Karpas-422 (cell line): ENCODE results near the gene EIF5A. TPM values are rescaled to one million over a fixed set of nuclear protein-coding genes. Genes with fewer than 3 reads are reported as not detected.

Experiments used
- DNase-seq: peaks from one replicate; pipeline ENCODE4 v3.0.0-alpha.2; 2015
- H2AFZ ChIP-seq: fragments of 200-600 bp; sonication (generic); 2 replicates; pipeline ENCODE4 v1.6.1; 2014; ENCODE audit warnings: antibody characterized with exemption, low read length, mixed read lengths
- H3K27ac ChIP-seq: fragments of 200-600 bp; sonication (generic); 2 replicates; pipeline ENCODE4 v1.5.1; 2014; ENCODE audit warnings: mild to moderate bottlenecking, low read length, moderate library complexity
- H3K27me3 ChIP-seq: fragments of 200-600 bp; sonication (generic); 2 replicates; pipeline ENCODE4 v1.6.1; 2014; ENCODE audit warnings: low read length, mixed read lengths
- H3K36me3 ChIP-seq: fragments of 200-600 bp; sonication (generic); 2 replicates; pipeline ENCODE4 v1.6.1; 2014; ENCODE audit warnings: low read length, mixed read lengths; ENCODE audit not compliant: insufficient read depth
- H3K4me1 ChIP-seq: fragments of 200-600 bp; sonication (generic); 2 replicates; pipeline ENCODE4 v1.6.1; 2014; ENCODE audit warnings: mild to moderate bottlenecking, low read length, mixed read lengths
- H3K4me2 ChIP-seq: fragments of 200-600 bp; sonication (generic); 2 replicates; pipeline ENCODE4 v1.6.1; 2014; ENCODE audit warnings: low read length, low read depth, mild to moderate bottlenecking; ENCODE audit not compliant: poor library complexity, severe bottlenecking
- H3K4me3 ChIP-seq: fragments of 200-600 bp; sonication (generic); 2 replicates; pipeline ENCODE4 v1.5.1; 2014; ENCODE audit warnings: mild to moderate bottlenecking, antibody characterized with exemption, low read length, mixed read lengths
- H3K79me2 ChIP-seq: fragments of 200-600 bp; sonication (generic); 2 replicates; pipeline ENCODE4 v1.6.1; 2014; ENCODE audit warnings: mild to moderate bottlenecking, low read length, mixed read lengths
- H3K9ac ChIP-seq: fragments of 200-600 bp; sonication (generic); 2 replicates; pipeline ENCODE4 v1.6.0; 2014; ENCODE audit warnings: low read length
- H3K9me2 ChIP-seq: fragments of 200-600 bp; sonication (generic), shearing (Covaris generic); replicated peaks from 2 replicates; pipeline ENCODE4 v1.6.0; 2014; ENCODE audit warnings: mild to moderate bottlenecking, low read length, moderate library complexity; ENCODE audit not compliant: insufficient read depth
- H3K9me3 ChIP-seq: fragments of 300-700, 200-600 bp; sonication (generic); 2 replicates; pipeline ENCODE4 v1.6.1; 2014; ENCODE audit warnings: low read length, mixed read lengths
- H4K20me1 ChIP-seq: fragments of 200-600 bp; sonication (generic); 2 replicates; pipeline ENCODE4 v1.6.1; 2014; ENCODE audit warnings: mild to moderate bottlenecking, antibody characterized with exemption, low read length, low read depth; ENCODE audit not compliant: insufficient read depth
- total RNA-seq: library from RNA; depleted of rRNA; stranded (reverse); fragments of >200 nt; shearing (Covaris generic); gene quantifications from 2 replicates; pipeline ENCODE4 v1.2.3, GENCODE V29; 2014; ENCODE audit warnings: low replicate concordance

The EIF5A gene
- total RNA-seq, 1 experiment from 2014 or later: 231 TPM

DNA sequence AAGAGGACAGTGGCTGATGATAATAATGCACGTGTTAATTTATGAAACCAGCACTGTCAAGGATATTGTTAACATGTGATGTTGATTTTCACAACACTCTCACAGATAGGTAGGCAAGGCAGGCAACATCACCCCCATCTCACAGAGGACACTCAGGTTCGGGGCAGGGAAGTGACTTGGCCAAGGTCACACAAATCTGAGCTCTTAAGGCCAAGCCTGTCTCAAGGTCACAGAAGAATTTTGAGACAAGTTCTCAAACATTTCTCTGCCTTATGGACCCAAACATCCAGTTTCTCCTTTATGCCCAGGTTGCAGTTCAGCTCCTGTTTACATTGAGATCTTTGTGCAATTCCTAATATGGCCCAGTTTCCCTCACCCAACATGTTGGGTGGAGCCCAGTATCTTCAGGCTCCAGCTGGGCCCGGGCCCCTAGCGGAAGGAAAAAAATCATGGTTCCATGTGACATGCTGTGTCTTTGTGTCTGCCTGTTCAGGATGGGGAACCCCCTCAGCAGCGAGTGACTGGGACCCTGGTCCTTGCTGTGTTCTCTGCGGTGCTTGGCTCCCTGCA, 24.6 kb upstream of the EIF5A start:
- peak; percentile 57 for DNase-seq
- H3K36me3 ChIP-seq: no peaks in the 10 kb centered on the region
- H3K4me2 ChIP-seq: no peak overlapping the region
- no peaks in the 10 kb centered on the region for H4K20me1 ChIP-seq
- H3K27me3 ChIP-seq: no peaks in the 10 kb centered on the region
- no peaks in the 10 kb centered on the region for H3K79me2 ChIP-seq
- no peaks in the 10 kb centered on the region for H3K9me3 ChIP-seq
- H2AFZ ChIP-seq: no peak overlapping the region
- no peak overlapping the region for H3K9ac ChIP-seq
- no peak overlapping the region for H3K27ac ChIP-seq
- H3K4me1 ChIP-seq: peaks cover 28% of the 10 kb centered on the region
- H3K4me3 ChIP-seq: no peak overlapping the region
- no peaks in the 10 kb centered on the region for H3K9me2 ChIP-seq

DNA sequence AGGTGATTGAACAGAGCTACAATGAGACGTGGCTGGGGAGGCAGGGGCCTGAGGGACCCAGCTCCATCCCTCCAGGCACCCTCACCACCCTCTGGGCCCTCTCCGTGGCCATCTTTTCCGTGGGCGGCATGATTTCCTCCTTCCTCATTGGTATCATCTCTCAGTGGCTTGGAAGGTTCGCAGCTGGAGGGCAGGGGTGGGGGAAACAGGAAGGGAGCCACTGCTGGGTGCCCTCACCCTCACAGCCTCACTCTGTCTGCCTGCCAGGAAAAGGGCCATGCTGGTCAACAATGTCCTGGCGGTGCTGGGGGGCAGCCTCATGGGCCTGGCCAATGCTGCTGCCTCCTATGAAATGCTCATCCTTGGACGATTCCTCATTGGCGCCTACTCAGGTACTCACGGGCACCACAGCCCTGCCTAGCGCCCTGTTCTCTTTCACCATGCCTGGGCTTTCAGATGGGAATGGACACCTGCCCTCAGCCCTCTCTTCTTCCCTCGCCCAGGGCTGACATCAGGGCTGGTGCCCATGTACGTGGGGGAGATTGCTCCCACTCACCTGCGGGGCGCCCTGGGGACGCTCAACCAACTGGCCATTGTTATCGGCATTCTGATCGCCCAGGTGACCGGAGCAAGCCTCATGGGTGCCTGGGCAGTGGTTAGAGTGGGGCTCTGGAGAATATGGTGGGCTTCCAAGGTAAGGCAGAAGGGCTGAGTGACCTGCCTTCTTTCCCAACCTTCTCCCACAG, 23.8 kb upstream of the EIF5A start:
- no peaks in the 10 kb centered on the region for H3K36me3 ChIP-seq
- H2AFZ ChIP-seq: no peak overlapping the region
- H3K27me3 ChIP-seq: no peaks in the 10 kb centered on the region
- no peaks in the 10 kb centered on the region for H3K9me2 ChIP-seq
- no peaks in the 10 kb centered on the region for H3K79me2 ChIP-seq
- H3K9me3 ChIP-seq: no peaks in the 10 kb centered on the region
- no peak overlapping the region for H3K27ac ChIP-seq
- H4K20me1 ChIP-seq: no peaks in the 10 kb centered on the region
- no peak for DNase-seq
- no peak overlapping the region for H3K4me2 ChIP-seq
- H3K4me1 ChIP-seq: peaks cover 28% of the 10 kb centered on the region
- no peak overlapping the region for H3K9ac ChIP-seq
- no peak overlapping the region for H3K4me3 ChIP-seq

DNA sequence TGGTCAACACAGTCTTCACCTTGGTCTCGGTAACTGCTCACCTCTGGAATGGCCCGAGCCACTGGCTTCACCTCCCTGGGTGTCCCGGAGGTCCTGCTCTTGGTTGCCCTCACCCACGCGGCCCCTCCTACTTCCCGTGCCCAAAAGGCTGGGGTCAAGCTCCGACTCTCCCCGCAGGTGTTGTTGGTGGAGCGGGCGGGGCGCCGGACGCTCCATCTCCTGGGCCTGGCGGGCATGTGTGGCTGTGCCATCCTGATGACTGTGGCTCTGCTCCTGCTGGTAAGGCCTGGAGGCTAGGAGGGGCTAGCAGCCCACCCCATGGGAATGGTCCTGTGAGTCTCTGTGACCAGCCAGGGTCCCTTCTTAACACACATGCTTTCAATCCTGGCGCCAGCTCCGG, 22.5 kb upstream of the EIF5A start:
- H3K27me3 ChIP-seq: no peaks in the 10 kb centered on the region
- H2AFZ ChIP-seq: no peak overlapping the region
- no peaks in the 10 kb centered on the region for H4K20me1 ChIP-seq
- H3K79me2 ChIP-seq: no peaks in the 10 kb centered on the region
- no peaks in the 10 kb centered on the region for H3K36me3 ChIP-seq
- no peak overlapping the region for H3K27ac ChIP-seq
- H3K4me1 ChIP-seq: peaks cover 28% of the 10 kb centered on the region
- no peaks in the 10 kb centered on the region for H3K9me3 ChIP-seq
- no peak for DNase-seq
- H3K4me3 ChIP-seq: no peak overlapping the region
- no peak overlapping the region for H3K4me2 ChIP-seq
- H3K9ac ChIP-seq: no peak overlapping the region
- H3K9me2 ChIP-seq: no peaks in the 10 kb centered on the region

DNA sequence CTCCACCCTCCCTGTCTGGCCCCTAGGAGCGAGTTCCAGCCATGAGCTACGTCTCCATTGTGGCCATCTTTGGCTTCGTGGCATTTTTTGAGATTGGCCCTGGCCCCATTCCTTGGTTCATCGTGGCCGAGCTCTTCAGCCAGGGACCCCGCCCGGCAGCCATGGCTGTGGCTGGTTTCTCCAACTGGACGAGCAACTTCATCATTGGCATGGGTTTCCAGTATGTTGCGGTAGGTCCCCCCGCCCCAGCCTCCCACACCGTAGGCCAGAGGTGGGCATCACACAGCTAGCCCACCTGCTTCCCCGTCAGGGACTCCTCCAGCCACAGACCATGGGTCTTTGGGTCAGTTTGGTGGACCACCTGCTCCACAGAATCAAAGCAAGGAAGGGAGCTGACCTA, 21.7 kb upstream of the EIF5A start:
- Histone ChIP-seq H3K27me3 (no peaks in the 10 kb centered on the region), H3K36me3 (no peaks in the 10 kb centered on the region), H3K9me2 (no peaks in the 10 kb centered on the region), H3K27ac (no peak overlapping the region), H3K79me2 (no peaks in the 10 kb centered on the region), H3K4me2 (no peak overlapping the region), H3K4me3 (no peak overlapping the region), H3K4me1 (peaks cover 24% of the 10 kb centered on the region), H2AFZ (no peak overlapping the region), H3K9me3 (no peaks in the 10 kb centered on the region), H4K20me1 (no peaks in the 10 kb centered on the region), H3K9ac (no peak overlapping the region)
- no peak for DNase-seq

DNA sequence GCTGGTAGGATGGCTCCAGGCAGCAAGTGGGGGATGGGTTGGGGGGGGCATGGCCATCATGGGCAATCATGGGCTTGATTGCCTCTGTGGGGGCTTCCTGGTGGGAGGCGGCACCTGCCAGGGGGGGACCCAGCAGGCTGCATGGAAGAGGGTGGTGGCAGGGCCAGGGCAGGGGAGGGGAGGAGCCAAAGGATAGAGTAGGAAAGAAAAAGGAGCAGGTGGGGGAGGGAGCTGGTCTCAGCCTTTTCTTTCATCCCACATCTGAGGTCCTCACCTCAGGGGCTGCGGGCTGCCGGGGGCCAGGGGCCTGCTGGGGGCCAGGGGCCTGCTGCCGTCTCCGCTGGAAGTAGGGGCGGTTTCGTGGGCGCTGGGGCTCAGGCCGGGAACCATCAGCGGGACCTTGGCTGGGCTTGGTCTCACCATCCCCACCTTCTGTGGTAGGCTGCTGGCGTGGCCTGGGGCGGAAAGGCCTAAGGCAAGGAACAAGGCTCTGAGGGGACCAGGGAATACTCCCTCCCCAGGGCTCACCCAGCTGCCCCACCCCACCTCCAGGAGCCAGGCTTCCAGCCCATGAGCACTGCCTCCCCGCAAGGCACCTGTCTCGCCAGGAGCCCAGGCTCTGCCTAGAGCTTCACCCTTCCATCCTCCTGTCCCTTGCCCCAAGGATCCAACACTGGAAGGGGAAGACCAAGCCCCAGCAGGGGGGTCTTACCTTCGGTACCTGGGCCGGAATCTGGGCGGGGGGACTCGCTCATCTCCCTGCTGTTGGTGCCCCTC, 18.0 kb upstream of the EIF5A start:
- Histone ChIP-seq H3K4me2 (no peak overlapping the region), H3K27me3 (no peaks in the 10 kb centered on the region)
- no peak for DNase-seq

DNA sequence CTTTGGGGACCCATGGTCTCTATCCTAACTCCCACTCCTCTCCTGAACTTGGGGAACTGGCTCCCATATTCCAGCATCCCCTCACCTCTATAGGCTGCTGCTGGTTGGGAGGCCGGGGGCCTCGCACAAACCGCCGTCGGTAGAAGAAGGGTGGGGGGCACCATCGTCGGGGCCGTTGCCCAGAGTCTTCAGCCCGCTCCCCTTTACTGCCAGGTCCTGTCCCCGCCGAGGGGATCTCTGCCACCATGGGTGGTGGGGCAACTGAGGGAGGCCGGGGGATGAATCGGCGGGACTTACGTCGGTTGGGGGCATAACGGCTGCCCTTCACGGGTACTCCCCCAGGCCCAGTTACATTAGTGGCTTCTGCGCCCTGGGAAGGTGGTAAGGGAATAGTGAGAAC, 17.3 kb upstream of the EIF5A start:
- H3K4me2 ChIP-seq: no peak overlapping the region
- peaks cover 6% of the 10 kb centered on the region; the same call in 1 of the 2 replicates for H3K4me1 ChIP-seq
- H3K9me3 ChIP-seq: no peaks in the 10 kb centered on the region
- H3K36me3 ChIP-seq: no peaks in the 10 kb centered on the region
- DNase-seq: no peak
- H3K9ac ChIP-seq: no peak overlapping the region
- no peaks in the 10 kb centered on the region for H4K20me1 ChIP-seq
- H3K27me3 ChIP-seq: no peaks in the 10 kb centered on the region
- no peak overlapping the region for H3K4me3 ChIP-seq
- H3K9me2 ChIP-seq: no peaks in the 10 kb centered on the region
- H3K27ac ChIP-seq: no peak overlapping the region
- H3K79me2 ChIP-seq: no peaks in the 10 kb centered on the region
- no peak overlapping the region for H2AFZ ChIP-seq

More for the DNA sequence above, 18.0 kb upstream of the EIF5A start:
- Histone ChIP-seq H3K79me2 (no peaks in the 10 kb centered on the region), H3K27ac (no peak overlapping the region), H4K20me1 (no peaks in the 10 kb centered on the region), H3K4me1 (peaks cover 6% of the 10 kb centered on the region; the same call in 1 of the 2 replicates), H3K4me3 (no peak overlapping the region), H3K9me3 (no peaks in the 10 kb centered on the region), H2AFZ (no peak overlapping the region), H3K9ac (no peak overlapping the region), H3K9me2 (no peaks in the 10 kb centered on the region), H3K36me3 (no peaks in the 10 kb centered on the region)

DNA sequence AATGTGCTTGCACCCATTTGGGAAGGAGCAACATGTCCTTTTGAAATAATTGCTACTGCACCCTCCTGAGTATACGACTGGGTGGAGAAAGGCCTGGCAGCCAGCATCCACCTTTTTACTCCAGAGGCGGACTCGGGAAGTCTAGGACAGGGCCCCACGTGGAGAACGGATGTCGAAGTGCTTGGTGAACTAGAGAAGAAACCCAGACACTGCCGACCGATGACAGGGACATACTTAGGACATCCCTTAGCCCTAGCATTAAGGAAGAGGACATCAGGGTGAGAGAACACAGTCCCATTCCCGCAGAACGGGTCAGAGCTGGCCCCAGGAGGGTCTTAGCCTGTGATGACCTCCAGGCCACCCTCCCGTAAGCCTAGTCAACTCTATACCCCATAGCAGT, 16.7 kb upstream of the EIF5A start:
- no peak overlapping the region for H3K27ac ChIP-seq
- no peaks in the 10 kb centered on the region for H3K36me3 ChIP-seq
- no peak overlapping the region for H3K4me2 ChIP-seq

DNA sequence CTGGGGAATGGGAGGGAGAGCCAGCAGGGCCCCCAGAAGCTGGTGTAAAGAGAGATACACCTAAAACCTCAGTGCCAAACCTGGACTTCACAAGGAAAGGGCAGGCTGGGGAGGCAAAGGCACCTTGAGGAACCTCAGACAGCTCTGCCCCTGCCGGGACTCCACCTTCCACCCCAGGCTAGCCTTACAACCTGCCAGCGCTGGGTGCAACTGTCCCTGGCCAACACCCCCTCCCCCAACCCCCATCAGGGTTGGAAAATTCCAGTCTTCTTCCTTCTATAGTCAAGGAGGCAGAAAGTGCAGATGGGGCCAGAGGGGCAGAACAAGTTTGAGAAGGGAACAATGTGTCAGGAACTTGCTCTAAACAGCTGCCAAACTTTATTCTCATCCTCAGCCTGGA, 15.2 kb upstream of the EIF5A start:
- no peak for DNase-seq
- Histone ChIP-seq H3K9me2 (no peaks in the 10 kb centered on the region), H3K9me3 (no peaks in the 10 kb centered on the region), H3K27ac (no peak overlapping the region), H3K4me1 (peaks cover 4% of the 10 kb centered on the region), H3K79me2 (no peaks in the 10 kb centered on the region), H3K4me3 (no peak overlapping the region), H3K27me3 (no peaks in the 10 kb centered on the region), H4K20me1 (no peaks in the 10 kb centered on the region), H3K36me3 (no peaks in the 10 kb centered on the region), H3K9ac (no peak overlapping the region), H2AFZ (no peak overlapping the region), H3K4me2 (no peak overlapping the region)

More for the DNA sequence above, 16.7 kb upstream of the EIF5A start:
- no peaks in the 10 kb centered on the region for H3K9me2 ChIP-seq
- no peaks in the 10 kb centered on the region for H4K20me1 ChIP-seq
- H3K4me1 ChIP-seq: peaks cover 6% of the 10 kb centered on the region; the same call in 1 of the 2 replicates
- no peaks in the 10 kb centered on the region for H3K9me3 ChIP-seq
- H3K9ac ChIP-seq: no peak overlapping the region
- no peaks in the 10 kb centered on the region for H3K27me3 ChIP-seq
- DNase-seq: no peak
- H3K4me3 ChIP-seq: no peak overlapping the region
- H3K79me2 ChIP-seq: no peaks in the 10 kb centered on the region
- no peak overlapping the region for H2AFZ ChIP-seq
